Activated naive CD8-positive, alpha-beta T cell treated with anti-CD3 and anti-CD28 coated beads for 36 hours (primary cell): ENCODE results near the gene GPX8. TPM values are rescaled to one million over a fixed set of nuclear protein-coding genes. Genes with fewer than 3 reads are reported as not detected.

Experiments used
- DNase-seq: peaks from one replicate; pipeline ENCODE4 v3.0.0; 2021
- H3K27ac Mint-ChIP-seq: one replicate; pipeline ENCODE4 v1.8.0; 2022; ENCODE audit warnings: mild to moderate bottlenecking, moderate library complexity, mixed read lengths
- H3K27me3 Mint-ChIP-seq: one replicate; pipeline ENCODE4 v1.8.0; 2022; ENCODE audit warnings: mild to moderate bottlenecking, mixed read lengths
- H3K36me3 Mint-ChIP-seq: one replicate; pipeline ENCODE4 v1.8.0; 2021; ENCODE audit warnings: mild to moderate bottlenecking, mixed read lengths
- H3K4me1 Mint-ChIP-seq: one replicate; pipeline ENCODE4 v1.8.0; 2021; ENCODE audit warnings: mixed read lengths
- H3K4me3 Mint-ChIP-seq: one replicate; pipeline ENCODE4 v1.8.0; 2022; ENCODE audit warnings: mild to moderate bottlenecking, moderate library complexity, mixed read lengths
- H3K9me3 Mint-ChIP-seq: one replicate; pipeline ENCODE4 v1.8.0; 2022; ENCODE audit warnings: mixed read lengths
- total RNA-seq, 2 experiments: library from RNA; stranded (reverse); gene quantifications; one replicate each; pipeline ENCODE4 v1.2.3, GENCODE V29; 2021

Gene GPX8
- total RNA-seq, 2 experiments from 2014 or later, result not detected

DNA sequence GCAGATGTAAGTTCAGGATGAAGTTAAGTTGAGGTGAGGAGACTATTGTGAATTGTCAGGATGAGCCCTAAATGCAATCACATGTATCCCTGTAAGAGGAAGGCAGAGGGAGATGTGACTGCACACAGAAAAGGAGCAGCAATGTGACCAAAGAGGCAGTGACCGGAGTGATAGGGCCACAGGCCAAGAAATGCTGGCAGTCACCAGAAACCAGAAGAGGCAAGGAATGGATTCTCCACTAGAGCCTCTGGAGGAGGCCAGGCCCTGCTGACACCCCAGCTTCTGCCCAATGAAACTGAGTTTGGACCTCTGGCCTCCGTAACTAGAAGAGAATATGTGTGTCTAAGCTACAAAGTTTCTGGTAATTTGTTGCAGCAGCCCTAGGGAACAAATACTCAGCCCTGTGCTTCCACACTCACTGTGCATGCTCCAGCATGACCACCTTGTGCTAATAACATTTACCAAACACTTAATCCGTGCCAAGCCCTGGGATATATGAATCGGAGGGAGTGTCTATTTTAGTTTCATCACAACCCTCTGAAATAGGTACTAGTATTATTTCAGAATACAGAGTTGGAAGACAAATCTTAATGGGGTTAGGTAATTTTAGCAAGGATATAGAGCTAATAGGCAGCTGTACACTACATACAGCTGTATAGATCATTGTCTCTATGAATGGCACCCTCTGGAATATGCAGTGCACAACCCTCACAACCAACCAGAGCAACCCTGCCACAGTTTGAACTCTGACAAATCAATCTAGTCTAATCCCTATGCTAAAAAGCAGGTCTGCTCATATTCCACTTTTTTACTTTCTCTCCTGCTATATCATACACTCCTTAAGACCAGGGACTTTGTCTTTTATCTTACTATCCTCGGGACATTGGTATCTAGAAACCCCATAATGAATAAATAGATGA is 7.8 kb upstream of the GPX8 start:
- Mint-ChIP-seq H3K27ac (no peak overlapping the region), H3K9me3 (no peaks in the 10 kb centered on the region), H3K4me3 (no peak overlapping the region), H3K27me3 (peaks cover 3% of the 10 kb centered on the region), H3K4me1 (no peaks in the 10 kb centered on the region), H3K36me3 (no peaks in the 10 kb centered on the region)
- DNase-seq, result no peak

DNA sequence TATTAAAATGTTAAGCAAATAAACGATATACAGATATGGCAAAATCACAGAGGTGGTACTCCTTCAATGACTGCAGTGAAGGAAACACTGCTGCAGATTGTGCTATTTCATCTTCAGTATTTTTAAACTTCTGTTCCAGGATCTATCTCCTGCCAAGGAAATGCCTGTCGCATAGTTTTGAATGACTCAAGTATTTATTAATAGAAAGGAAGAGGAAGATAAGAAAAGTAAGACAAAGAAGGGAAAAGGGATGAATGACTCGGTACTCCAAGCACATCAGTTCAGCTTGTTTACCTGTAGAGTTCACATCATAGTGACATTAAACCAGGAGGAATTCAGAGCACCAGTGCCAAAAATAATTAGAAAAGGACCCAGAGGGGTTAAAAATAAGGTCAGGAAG is 5.1 kb upstream of the GPX8 start:
- Mint-ChIP-seq H3K4me1 (peaks cover 4% of the 10 kb centered on the region), H3K4me3 (no peak overlapping the region), H3K36me3 (no peaks in the 10 kb centered on the region), H3K9me3 (no peaks in the 10 kb centered on the region), H3K27me3 (peaks cover 11% of the 10 kb centered on the region), H3K27ac (no peak overlapping the region)
- no peak for DNase-seq

DNA sequence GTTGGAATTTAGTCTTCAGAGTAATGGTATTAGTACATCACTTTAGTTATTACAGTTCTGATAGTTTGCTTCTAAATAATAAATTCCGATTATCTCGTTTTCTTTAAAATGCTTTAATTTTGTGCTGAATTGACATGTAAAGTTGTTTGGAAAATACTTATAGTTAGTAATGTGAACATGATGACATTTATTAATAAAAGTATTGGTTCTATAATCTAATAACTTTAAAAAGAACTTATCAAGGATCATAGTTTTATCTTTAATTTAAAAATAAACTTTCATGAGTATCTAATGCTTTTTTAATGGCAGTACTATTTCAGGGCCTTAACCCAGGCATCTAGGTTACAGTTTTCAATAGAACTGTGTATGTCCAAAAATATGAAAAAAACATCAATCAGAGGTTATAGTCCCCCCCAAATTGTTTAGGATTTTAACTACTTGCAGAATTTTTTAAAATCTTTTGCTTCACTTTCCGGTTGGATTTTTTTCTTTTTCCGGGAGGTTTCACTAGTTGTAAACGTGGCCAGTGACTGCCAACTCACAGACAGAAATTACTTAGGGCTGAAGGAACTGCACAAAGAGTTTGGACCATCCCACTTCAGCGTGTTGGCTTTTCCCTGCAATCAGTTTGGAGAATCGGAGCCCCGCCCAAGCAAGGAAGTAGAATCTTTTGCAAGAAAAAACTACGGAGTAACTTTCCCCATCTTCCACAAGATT is 680 bp downstream of the GPX8 start:
- peaks cover 38% of the 10 kb centered on the region for H3K27me3 Mint-ChIP-seq
- no peaks in the 10 kb centered on the region for H3K9me3 Mint-ChIP-seq

DNA sequence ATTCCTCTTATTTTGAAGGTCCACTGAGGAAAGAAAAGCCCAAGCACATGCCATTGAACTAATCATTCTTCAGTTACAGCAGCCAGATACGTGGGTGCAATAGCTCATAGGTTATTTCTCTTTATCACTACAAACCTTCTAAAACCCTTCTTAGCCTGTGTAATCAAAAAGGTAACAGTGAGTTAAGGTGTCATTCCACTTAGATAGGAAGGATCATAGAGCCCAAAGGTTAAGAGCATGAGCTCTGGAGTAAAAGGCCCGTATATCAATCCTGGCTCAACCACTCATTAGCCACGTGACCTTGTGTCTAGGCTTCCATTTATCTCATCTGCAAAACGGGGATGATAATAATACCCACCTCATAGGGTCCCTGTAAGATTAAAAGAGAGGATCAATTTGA is 2.7 kb downstream of the GPX8 start:
- Mint-ChIP-seq H3K36me3 (no peaks in the 10 kb centered on the region), H3K4me1 (peaks cover 5% of the 10 kb centered on the region), H3K4me3 (no peak overlapping the region), H3K9me3 (no peaks in the 10 kb centered on the region), H3K27ac (no peak overlapping the region), H3K27me3 (peaks cover 54% of the 10 kb centered on the region)
- no peak for DNase-seq

More for the DNA sequence above, 680 bp downstream of the GPX8 start:
- H3K4me3 Mint-ChIP-seq, result no peak overlapping the region
- no peak overlapping the region for H3K27ac Mint-ChIP-seq
- H3K4me1 Mint-ChIP-seq, result peaks cover 5% of the 10 kb centered on the region
- DNase-seq, result no peak
- H3K36me3 Mint-ChIP-seq, result no peaks in the 10 kb centered on the region

DNA sequence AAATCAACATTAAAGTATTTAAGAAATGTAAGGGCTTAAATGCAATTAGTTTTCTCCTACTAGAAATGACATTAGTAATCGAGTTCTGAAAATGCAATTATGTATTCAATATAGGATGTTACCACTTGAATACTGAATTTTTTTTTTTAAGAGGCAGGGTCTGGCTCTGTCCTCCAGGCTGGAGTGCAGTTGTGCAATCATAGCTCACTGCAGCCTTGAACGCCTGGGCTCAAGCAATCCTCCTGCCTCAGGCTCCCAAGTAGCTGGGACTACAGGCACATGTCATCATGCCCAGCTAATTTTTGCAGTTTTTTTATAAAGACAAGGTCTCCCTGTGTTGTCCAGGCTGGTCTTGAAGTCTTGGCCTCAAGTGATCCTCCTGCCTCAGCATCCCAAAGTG is 11.5 kb downstream of the GPX8 start:
- H3K27ac Mint-ChIP-seq, result no peak overlapping the region
- H3K4me3 Mint-ChIP-seq, result no peak overlapping the region
- no peak for DNase-seq
- peaks cover 76% of the 10 kb centered on the region for H3K27me3 Mint-ChIP-seq
- H3K36me3 Mint-ChIP-seq, result no peaks in the 10 kb centered on the region
- peaks cover 28% of the 10 kb centered on the region for H3K4me1 Mint-ChIP-seq
- no peaks in the 10 kb centered on the region for H3K9me3 Mint-ChIP-seq

DNA sequence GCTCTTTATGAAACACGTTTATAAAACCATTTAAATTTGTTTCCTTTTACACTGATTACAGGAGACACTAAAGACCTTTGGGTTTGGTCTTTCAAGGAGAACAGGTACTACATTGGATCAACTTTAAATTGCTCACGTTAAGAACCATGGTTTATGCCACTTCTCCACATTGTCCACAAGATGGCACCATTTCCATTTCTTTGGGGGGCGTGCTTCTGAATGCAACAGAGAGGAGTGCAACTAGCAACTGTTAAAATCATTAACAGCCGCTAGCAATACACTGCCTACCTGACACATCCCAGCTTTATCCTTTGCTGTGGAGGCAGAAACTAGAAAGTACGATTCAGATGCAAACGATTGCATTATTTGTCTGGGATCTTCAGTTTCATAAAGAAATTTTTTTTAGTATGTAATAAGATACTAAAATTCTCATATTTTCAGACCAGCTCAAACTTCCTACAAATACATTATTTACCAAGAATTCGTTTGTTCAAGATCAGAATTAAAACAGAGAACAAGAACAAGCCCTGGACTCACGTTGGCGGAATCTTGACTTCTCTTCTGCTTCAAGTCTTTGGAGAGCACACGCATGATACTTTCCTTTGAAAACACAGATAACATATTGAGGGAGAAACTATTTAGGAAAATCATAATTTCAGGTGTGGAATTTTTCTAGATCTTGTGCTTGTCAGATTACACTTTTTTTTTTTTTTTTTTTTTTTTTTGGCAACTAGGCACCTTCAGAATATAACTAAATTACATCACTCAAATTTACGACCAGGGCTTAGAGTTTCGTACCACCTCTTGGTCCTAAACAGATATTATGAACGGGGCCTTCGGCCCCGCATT is 12.3 kb downstream of the GPX8 start:
- peaks cover 79% of the 10 kb centered on the region for H3K27me3 Mint-ChIP-seq
- peaks cover 32% of the 10 kb centered on the region for H3K4me1 Mint-ChIP-seq
- no peak overlapping the region for H3K27ac Mint-ChIP-seq
- DNase-seq, result peak; percentile 59
- H3K36me3 Mint-ChIP-seq, result no peaks in the 10 kb centered on the region
- no peaks in the 10 kb centered on the region for H3K9me3 Mint-ChIP-seq
- H3K4me3 Mint-ChIP-seq, result peak overlapping the region; percentile 85

DNA sequence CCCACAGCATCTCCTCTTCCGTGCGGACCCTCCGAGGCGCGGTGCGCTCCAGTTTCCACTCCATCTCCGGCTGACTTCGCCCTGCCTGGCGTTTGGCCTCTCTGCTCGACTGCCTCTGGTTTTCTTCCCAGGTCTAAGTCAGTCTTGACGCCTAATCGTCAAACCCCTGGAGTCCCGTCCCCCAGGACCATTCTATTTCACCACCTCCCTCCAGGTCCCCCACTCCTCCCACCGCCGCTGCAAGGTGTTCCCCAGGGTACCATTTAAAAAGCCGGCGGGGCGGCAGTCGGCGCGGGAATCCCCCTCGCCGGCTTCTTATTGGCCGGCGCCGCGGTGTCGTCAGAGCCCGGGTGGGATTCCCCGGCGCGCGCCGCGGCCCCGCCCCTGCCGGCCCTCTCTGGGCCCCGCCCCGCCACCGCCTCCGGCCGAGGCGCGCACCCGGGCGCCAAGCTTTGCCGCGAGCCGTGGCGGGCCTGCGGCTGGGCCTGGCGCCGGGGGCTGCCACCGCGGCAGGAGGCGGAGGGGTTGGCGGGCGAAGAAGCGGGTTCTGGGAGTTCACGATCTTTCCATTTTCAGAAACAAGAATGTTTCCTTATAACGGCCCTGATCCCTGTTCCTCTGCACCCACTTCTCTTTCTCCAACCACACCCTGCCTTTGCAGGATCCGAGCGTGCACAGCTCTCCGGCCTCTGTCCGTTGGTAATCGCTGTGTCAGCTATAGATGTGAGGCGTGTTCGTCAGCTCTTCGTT is 13.1 kb downstream of the GPX8 start, which contains the start of gene CDC20B:
TSS of gene CDC20B (minus strand) at position 241 of the 750 bp plus-strand sequence. CDS start at position 64, 177 bp downstream.
- peak within 1 kb of the TSS; percentile 85 for H3K4me3 Mint-ChIP-seq
- no peaks in the 10 kb centered on the region for H3K9me3 Mint-ChIP-seq
- H3K36me3 Mint-ChIP-seq, result no peaks in the 10 kb centered on the region
- H3K4me1 Mint-ChIP-seq, result peaks cover 32% of the 10 kb centered on the region
- peak within 1 kb of the TSS; percentile 60 for H3K27ac Mint-ChIP-seq
- peak; percentile 87 for DNase-seq
- peaks cover 79% of the 10 kb centered on the region for H3K27me3 Mint-ChIP-seq

DNA sequence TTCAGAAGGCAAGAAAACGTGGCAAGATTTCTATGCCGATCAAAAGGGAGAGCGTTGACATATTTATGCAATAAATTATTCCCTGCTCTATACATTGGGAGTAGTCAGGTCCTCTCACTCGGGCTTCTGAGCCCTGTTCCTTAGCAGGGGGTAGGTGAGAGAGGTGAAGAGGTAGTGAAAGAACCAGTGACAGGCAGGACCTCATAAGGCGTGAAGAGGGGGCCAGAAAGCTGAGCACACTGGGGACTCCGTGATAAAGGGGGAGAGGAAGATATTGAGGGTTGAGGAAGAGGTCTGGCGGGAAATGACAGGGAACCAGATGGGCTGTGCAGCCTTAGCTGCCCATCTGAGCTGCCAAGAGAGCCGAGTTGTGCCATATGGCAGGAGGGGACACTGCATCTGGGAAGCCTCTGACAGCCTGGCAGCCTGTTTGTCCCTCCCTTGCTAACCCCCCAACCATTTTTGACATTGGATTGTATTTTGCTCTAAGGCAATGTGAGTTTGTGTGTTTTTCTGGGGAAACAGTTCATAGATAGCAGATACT is 13.8 kb downstream of the GPX8 start:
- H3K36me3 Mint-ChIP-seq, result no peaks in the 10 kb centered on the region
- H3K9me3 Mint-ChIP-seq, result no peaks in the 10 kb centered on the region
- peaks cover 32% of the 10 kb centered on the region for H3K4me1 Mint-ChIP-seq
- no peak overlapping the region for H3K27ac Mint-ChIP-seq
- H3K4me3 Mint-ChIP-seq, result peak overlapping the region; percentile 79
- peak; percentile 3 for DNase-seq
- peaks cover 80% of the 10 kb centered on the region for H3K27me3 Mint-ChIP-seq

DNA sequence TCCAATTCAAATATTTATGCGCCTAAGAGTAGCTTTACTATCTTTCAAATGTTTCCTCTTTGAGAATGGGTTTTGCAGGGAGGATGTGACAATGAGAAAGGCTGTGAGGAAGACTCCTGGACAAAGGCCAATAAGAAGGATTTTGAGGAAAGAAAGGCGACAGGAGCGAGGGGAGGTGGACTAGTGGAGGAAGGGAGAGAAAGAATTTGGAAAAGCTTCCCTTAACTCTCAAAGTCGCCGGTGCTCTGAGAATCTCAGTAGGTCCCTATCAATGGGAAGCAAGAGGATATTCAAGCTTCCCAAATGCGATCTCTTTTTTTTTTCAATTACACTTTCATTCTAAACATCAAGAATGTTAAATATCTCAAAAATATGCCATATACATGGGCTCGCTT is 15.8 kb downstream of the GPX8 start:
- Mint-ChIP-seq H3K4me1 (peaks cover 28% of the 10 kb centered on the region), H3K9me3 (no peaks in the 10 kb centered on the region), H3K36me3 (no peaks in the 10 kb centered on the region), H3K27me3 (peaks cover 88% of the 10 kb centered on the region), H3K4me3 (peak overlapping the region; percentile 69), H3K27ac (no peak overlapping the region)
- no peak for DNase-seq

DNA sequence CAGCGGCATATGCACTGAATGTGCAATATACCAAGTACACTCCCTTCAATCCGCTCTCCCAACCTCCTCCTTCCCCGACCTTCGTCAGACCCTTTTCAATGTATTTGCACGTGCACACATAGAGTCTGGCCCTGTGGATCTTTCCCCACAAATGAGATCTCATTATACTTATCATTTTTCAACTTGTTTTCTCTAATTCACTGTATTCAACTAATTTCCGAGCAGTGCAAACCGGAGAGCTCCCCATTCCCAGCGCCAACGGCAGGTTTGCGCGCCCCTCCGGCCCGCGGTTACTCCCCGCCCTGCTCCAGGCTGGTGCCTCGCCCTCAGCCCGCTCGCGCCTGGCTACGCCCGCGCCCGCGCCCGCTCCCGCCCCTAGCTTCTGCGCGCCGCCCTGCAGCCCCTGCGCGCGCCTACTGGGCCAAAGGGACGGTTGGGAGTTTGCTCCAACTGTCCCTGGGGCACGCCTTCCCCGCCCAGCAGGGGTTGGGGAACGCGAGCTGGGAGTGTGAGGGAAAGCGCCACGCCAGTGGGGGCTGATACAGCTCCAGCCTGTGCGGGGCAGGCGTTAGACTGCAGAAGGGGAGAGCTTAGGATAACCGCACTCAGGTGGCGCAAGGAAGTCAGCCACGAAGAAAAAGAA is 16.3 kb downstream of the GPX8 start:
- Mint-ChIP-seq H3K36me3 (no peaks in the 10 kb centered on the region), H3K27ac (no peak overlapping the region), H3K4me3 (peak overlapping the region; percentile 69), H3K4me1 (peaks cover 28% of the 10 kb centered on the region), H3K27me3 (peaks cover 89% of the 10 kb centered on the region), H3K9me3 (no peaks in the 10 kb centered on the region)
- peak; percentile 46 for DNase-seq

DNA sequence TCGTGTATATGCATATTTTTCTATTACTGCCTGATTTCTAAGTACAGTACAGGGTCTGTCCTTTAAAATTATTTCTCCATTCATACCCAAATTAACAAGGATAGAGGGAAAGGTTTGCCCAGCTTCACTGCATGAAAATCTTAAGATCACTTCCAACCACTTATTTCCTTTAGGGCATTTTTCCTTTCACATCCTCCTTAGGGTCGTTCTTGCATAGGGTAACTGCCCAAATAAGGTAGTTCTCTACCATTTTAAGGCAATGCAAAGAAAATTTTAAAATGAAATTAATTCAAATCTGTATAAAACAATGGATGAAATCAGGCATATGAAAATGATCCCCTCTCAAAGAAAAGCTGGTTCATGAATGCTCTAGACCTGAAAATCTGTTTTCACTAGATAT is 17.1 kb downstream of the GPX8 start:
- peak overlapping the region; percentile 69 for H3K4me3 Mint-ChIP-seq
- DNase-seq, result no peak
- no peak overlapping the region for H3K27ac Mint-ChIP-seq
- H3K36me3 Mint-ChIP-seq, result no peaks in the 10 kb centered on the region
- H3K27me3 Mint-ChIP-seq, result peaks cover 97% of the 10 kb centered on the region
- no peaks in the 10 kb centered on the region for H3K9me3 Mint-ChIP-seq
- peaks cover 28% of the 10 kb centered on the region for H3K4me1 Mint-ChIP-seq

DNA sequence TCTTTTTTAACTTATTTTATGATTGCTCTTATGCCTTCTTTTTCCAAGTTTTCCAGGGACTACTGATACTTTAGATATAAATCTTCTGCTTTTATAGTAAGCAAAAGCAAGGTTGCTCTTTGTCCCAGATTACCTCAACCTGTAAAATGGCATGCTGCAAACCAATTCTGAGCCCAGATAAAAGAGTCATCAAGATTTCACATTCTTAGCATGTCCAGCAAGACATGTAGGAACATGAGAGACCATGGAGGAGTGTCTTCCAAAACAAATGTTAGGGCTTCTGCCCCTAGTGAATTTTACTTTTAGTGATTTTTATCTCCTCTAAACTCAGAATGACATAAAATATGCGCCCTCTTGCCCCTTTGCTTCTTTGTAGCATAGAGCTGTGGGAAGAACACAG is 20.0 kb downstream of the GPX8 start:
- H3K27me3 Mint-ChIP-seq, result peaks cover 85% of the 10 kb centered on the region
- H3K4me3 Mint-ChIP-seq, result no peak overlapping the region
- no peak for DNase-seq
- no peaks in the 10 kb centered on the region for H3K36me3 Mint-ChIP-seq
- peaks cover 2% of the 10 kb centered on the region for H3K9me3 Mint-ChIP-seq
- peaks cover 11% of the 10 kb centered on the region for H3K4me1 Mint-ChIP-seq
- no peak overlapping the region for H3K27ac Mint-ChIP-seq

DNA sequence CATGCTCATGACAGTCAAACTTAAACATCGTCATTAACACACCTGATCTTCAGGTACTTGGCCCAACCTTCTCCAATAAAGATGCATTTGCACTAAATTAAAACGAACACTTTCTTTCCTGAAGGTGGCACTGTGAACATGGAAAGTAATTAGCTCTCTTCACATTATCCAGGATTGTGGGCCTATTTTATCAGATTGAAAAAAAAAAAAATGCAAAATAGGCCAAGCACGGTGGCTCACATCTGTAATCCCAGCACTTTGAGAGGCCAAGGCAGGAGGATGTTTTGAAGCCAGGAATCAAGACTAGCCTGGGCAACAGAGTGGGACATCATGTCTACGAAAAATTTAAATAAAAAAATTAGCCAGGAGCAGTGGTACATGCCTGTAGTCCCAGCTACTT is 27.4 kb downstream of the GPX8 start:
- Mint-ChIP-seq H3K4me1 (no peaks in the 10 kb centered on the region), H3K27me3 (peaks cover 63% of the 10 kb centered on the region), H3K9me3 (peaks cover 2% of the 10 kb centered on the region)

More for the DNA sequence above, 27.4 kb downstream of the GPX8 start:
- Mint-ChIP-seq H3K36me3 (no peaks in the 10 kb centered on the region), H3K4me3 (no peak overlapping the region), H3K27ac (no peak overlapping the region)
- no peak for DNase-seq
